ENCODE measurements around the gene ACOT7.

Gene ACOT7

GRCh38 chr1:6280761-6281451 is 112.7 kb downstream of the ACOT7 start:
- DNase-seq: peak; percentile 7

GRCh38 chr1:6279613-6280383 is 113.8 kb downstream of the ACOT7 start:
- no peak for DNase-seq

GRCh38 chr1:6279066-6279465 is 114.5 kb downstream of the ACOT7 start:
- DNase-seq: no peak

DNA sequence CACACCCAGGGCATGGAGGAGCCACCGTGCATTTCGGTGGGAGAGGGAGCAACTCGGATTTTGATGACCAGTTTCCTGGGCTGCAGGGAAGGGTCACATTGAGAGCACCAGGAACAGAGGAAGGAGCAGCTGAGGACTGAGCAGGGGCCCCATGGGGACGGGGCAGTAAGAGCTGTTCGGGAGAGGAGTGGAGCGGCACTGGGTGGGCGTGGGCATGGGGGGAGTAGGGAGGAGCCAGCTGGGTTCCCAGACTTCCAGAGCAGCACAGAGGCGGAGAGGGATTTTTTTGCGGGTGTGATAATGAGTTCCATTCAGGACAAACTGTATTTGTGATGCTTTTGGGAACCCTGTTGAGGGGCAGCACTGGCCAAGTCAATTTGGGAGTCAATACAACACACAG is 115.3 kb downstream of the ACOT7 start:
- DNase-seq: no peak

GRCh38 chr1:6276811-6277555 is 116.6 kb downstream of the ACOT7 start:
- no peak for DNase-seq

- no peak for DNase-seq
Observed at GRCh38 chr1:6275826-6276782, 117.5 kb downstream of the ACOT7 start.

DNA sequence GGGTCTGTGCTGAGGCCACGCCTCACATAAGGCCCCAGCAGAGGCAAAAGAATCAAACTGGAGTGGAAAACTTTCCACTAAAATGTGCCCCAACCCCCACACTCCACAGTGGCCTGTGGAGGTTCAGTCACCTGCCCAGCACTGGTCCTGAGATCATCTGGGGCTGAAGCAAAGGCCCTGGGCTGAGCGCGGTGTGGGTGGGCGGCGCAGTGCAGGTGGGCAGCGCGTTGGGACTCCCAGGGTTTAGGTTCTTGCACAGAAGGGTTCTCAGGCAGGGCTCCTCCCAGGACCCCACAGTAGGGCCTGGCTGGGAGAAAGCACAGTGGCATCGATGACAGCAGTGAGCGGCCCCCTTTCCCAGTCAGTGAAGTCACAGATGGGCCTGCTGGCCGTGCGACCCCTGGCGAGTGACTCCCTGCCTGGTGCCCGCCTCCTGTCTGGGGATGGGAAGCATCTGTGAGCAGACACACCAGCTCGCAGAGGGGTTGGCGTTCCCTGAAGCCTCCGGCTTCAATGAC is 118.9 kb downstream of the ACOT7 start:
- DNase-seq: no peak

- no peak for DNase-seq
Observed at GRCh38 chr1:6274102-6274501, 119.5 kb downstream of the ACOT7 start.

DNA sequence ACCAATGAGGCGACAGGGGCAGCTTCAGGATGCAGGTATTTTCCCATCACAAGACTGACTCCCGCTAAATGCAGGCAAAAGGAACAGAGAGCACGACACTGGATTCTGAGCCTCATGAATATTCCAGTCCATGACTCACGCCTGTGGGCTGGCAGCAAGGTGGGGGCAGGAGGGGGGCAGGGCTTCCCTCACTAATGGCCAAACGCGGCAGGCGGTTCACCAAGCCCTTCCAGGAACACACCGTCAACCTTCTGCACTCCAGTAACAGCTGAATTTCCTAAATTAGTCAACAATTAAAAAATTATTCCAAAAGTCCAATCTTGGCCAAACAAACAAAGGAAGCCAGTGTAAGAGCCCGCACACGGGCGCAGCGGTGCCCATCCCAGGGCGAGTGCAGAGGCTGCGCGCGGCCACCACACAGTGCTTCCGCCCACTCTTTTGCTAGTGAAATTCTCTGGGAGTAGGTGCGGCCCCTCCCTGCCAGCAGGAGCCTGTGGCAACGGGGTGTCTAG is 120.1 kb downstream of the ACOT7 start:
- no peak for DNase-seq

GRCh38 chr1:6272868-6273267 is 120.7 kb downstream of the ACOT7 start:
- DNase-seq: no peak

GRCh38 chr1:6272452-6272851 is 121.1 kb downstream of the ACOT7 start:
- DNase-seq: no peak

DNA sequence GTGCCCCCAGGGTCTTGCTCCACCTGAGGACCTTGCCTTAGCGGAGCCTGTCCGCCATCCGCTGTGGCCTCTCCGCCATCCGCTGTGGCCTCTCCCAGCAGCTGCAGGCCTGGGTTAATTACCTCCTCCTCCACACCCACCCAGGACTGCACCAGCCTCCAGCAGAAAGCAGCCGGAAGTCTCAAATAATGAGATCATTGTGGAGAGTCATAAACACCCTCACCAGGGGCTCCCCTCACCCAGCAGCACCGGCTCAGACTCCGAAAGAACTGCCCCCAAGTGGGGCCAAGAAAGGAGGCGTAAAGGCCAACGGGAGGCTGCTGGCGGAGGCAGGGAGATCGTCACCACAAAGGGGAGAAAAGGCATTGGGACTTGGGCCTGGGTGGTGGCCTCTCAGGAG is 122.0 kb downstream of the ACOT7 start:
- DNase-seq: no peak

DNA sequence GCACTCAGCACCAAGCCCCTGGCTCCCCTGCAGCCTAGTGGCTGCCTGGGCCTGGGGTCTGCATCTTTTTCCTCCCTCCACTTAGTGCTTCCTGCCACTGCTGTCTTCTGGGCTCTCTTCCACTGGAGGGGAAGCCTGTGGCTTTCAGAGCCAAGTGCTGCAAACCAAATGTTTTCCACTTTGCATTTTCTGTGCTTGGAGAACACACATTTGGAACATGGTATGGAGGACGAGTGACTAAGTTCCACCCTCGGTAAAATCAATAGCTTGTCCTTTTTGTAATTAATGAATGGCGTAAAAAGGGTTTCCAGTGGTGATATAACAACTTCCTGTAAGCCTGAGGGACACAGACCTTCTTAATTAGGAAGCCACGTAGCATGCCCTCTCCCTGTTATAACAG is 122.6 kb downstream of the ACOT7 start:
- DNase-seq: no peak

DNA sequence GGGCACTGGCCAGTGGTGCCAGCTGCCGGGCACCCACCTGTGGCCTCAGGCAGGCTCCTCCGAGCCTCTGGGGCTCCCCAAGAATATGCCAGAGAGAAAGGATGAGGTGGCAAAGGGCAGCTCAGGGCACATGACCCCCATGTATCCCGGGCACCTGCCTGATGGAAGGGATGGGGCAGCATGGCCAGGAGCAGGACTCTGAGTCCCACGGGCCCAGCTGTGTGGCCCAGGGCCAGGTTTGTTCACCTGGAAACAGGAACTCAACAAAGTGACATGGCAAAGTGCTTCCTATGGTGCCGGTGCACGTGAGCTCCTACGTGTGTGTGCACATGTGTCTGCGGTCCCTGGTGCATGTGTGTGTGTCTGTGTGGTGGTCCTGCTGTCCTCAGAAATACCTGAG is 123.2 kb downstream of the ACOT7 start:
- DNase-seq: no peak

GRCh38 chr1:6269720-6270400 is 123.7 kb downstream of the ACOT7 start:
- DNase-seq: no peak

DNA sequence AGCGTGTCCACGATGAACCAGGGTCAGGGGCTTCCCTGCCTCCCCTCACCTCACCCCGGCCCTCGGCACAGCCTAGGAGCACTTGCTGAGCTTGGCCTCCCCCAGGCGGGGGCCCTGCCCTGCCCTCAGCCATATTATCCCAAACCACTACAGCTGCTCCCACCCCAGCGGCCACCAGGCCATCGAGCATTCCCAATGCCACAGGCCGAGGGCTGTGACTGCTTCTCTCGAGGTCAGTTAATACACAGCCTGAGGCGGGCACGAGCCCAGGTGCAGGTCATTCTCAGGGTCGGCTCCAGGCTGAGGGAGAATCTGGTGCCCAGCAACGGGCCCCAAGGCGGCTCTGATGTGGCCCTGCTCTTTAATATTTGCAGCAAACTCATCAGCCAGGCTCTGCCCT is 124.3 kb downstream of the ACOT7 start:
- no peak for DNase-seq

DNA sequence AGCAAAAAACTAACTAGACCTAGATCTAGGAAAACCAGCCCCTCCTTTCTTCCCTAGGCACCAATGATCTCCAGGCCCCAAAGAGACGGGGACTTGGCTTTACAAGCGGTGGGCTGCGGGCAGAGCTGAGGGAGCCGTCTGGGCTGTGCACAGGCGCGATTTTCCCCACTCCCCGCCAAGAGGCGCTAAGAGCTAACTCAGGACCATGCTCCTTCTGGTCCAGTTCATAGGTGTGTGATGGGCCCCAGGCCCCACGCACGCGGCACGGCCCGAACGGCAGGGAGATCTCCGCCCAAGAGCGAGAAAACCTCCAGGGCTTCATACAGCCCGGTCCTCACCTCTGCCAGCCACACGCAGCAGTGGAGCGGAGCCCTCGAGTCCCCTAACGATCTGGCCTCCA is 125.2 kb downstream of the ACOT7 start:
- no peak for DNase-seq

GRCh38 chr1:6267686-6268322 is 125.8 kb downstream of the ACOT7 start:
- no peak for DNase-seq

GRCh38 chr1:6266641-6267040 is 126.9 kb downstream of the ACOT7 start:
- no peak for DNase-seq

DNA sequence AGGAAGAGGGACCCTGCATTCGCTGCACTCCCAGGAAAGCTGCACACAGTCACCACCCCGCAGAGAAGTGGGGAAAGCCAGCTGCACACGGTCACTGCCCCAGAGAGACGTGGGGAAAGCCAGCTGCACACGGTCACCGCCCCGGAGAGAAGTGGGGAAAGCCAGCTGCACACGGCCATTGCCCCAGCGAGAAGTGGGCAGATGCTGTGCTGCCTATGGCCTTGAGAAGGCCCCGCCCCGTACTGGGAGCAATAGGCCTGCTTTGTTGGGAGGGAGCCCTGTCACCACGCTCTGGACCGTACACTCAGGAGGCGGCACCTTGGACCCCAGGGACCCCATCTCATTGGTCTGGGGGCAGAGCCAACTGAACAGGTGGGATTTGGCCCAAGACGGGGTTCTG is 128.4 kb downstream of the ACOT7 start:
- no peak for DNase-seq

- no peak for DNase-seq
Observed at GRCh38 chr1:6263716-6264115, 129.9 kb downstream of the ACOT7 start.

Measured in OCI-M1 (cell line).